Activated T-cell treated with anti-CD3 and anti-CD28 coated beads, Interleukin-2, amount 50 U/mL, for 72 hours (primary cell): ENCODE data around the gene SGMS1. TPM values are rescaled to one million over a fixed set of nuclear protein-coding genes. Genes with fewer than 3 reads are reported as not detected.

ENCODE experiments used
- ATAC-seq, 2 donors: fragments of 150-1000 bp; cut with Tn5 transposase; replicated peaks in 1 of 2; 2 replicates each; pipeline ENCODE4 v1.10.0; 2021; ENCODE audit warnings: moderate library complexity in 2 of 2, mild to moderate bottlenecking in 1 of 2
- DNase-seq, 2 donors: peaks; one replicate each; pipeline ENCODE4 v3.0.0; 2021 to 2022; ENCODE audit warnings: mixed read lengths in 1 of 2
- H3K27ac Mint-ChIP-seq: one replicate; pipeline ENCODE4 v1.8.0; 2022; ENCODE audit warnings: mild to moderate bottlenecking, moderate library complexity, mixed read lengths
- H3K27me3 Mint-ChIP-seq: one replicate; pipeline ENCODE4 v1.8.0; 2022; ENCODE audit warnings: low read depth, mixed read lengths
- H3K36me3 Mint-ChIP-seq, 2 donors: one replicate each; pipeline ENCODE4 v1.8.0; 2022; ENCODE audit warnings: mixed read lengths in 2 of 2, mild to moderate bottlenecking in 1 of 2; ENCODE audit not compliant: insufficient read depth in 2 of 2
- H3K4me1 Mint-ChIP-seq: one replicate; pipeline ENCODE4 v1.8.0; 2022; ENCODE audit warnings: low read depth, mixed read lengths
- H3K4me3 Mint-ChIP-seq, 2 donors: one replicate each; pipeline ENCODE4 v1.8.0; 2022; ENCODE audit warnings: mild to moderate bottlenecking in 2 of 2, mixed read lengths in 2 of 2, moderate library complexity in 2 of 2
- H3K9me3 Mint-ChIP-seq, 2 donors: one replicate each; pipeline ENCODE4 v1.8.0; 2022; ENCODE audit warnings: mixed read lengths in 2 of 2
- total RNA-seq, 2 donors: library from RNA; stranded (reverse); gene quantifications; one replicate each; pipeline ENCODE4 v1.2.3, GENCODE V29; 2022

Gene SGMS1
- total RNA-seq, 2 donors from 2014 or later: 8.9 to 9.7 TPM

GRCh38 chr10:50565301-50566083, 58.3 kb downstream of the SGMS1 start:
- Mint-ChIP-seq H3K27ac (no peak overlapping the region), H3K9me3 (no peaks in the 10 kb centered on the region), H3K4me1 (no peaks in the 10 kb centered on the region), H3K4me3 (no peak overlapping the region), H3K36me3 (peaks cover 0 to 3% of the 10 kb centered on the region in 2 donors), H3K27me3 (no peaks in the 10 kb centered on the region)
- ATAC-seq (no peak), DNase-seq (no peak)

GRCh38 chr10:50563906-50564305, 59.9 kb downstream of the SGMS1 start:
- no peaks in the 10 kb centered on the region for H3K27me3 Mint-ChIP-seq
- peaks cover 0 to 3% of the 10 kb centered on the region in 2 donors for H3K36me3 Mint-ChIP-seq
- DNase-seq: no peak
- no peak overlapping the region for H3K4me3 Mint-ChIP-seq
- no peak for ATAC-seq
- H3K4me1 Mint-ChIP-seq: no peaks in the 10 kb centered on the region
- no peaks in the 10 kb centered on the region for H3K9me3 Mint-ChIP-seq
- no peak overlapping the region for H3K27ac Mint-ChIP-seq

- DNase-seq: peak in 1 of 2 donors; percentile 7
- ATAC-seq: no peak
- Mint-ChIP-seq H3K4me3 (no peak overlapping the region), H3K9me3 (no peaks in the 10 kb centered on the region), H3K4me1 (no peaks in the 10 kb centered on the region), H3K36me3 (no peaks in the 10 kb centered on the region), H3K27ac (no peak overlapping the region), H3K27me3 (no peaks in the 10 kb centered on the region)
Measured at GRCh38 chr10:50561816-50562215, 61.9 kb downstream of the SGMS1 start.

GRCh38 chr10:50561266-50561665, 62.5 kb downstream of the SGMS1 start:
- Mint-ChIP-seq H3K9me3 (no peaks in the 10 kb centered on the region), H3K4me1 (no peaks in the 10 kb centered on the region), H3K4me3 (no peak overlapping the region), H3K36me3 (no peaks in the 10 kb centered on the region), H3K27me3 (no peaks in the 10 kb centered on the region), H3K27ac (no peak overlapping the region)
- DNase-seq (no peak), ATAC-seq (no peak)

- DNase-seq: no peak
- Mint-ChIP-seq H3K4me3 (no peak overlapping the region), H3K9me3 (no peaks in the 10 kb centered on the region), H3K36me3 (no peaks in the 10 kb centered on the region), H3K4me1 (no peaks in the 10 kb centered on the region), H3K27me3 (no peaks in the 10 kb centered on the region), H3K27ac (no peak overlapping the region)
- ATAC-seq: no peak
Measured at GRCh38 chr10:50560370-50560769, 63.4 kb downstream of the SGMS1 start.

- Mint-ChIP-seq H3K36me3 (no peaks in the 10 kb centered on the region), H3K27ac (no peak overlapping the region)
- no peak for ATAC-seq
Measured at GRCh38 chr10:50558371-50558770, 65.4 kb downstream of the SGMS1 start.

GRCh38 chr10:50557130-50557682, 66.5 kb downstream of the SGMS1 start:
- DNase-seq: no peak
- Mint-ChIP-seq H3K27me3 (no peaks in the 10 kb centered on the region), H3K4me1 (peaks cover 8% of the 10 kb centered on the region), H3K36me3 (no peaks in the 10 kb centered on the region), H3K4me3 (no peak overlapping the region), H3K27ac (no peak overlapping the region), H3K9me3 (no peaks in the 10 kb centered on the region)
- no peak for ATAC-seq

More at GRCh38 chr10:50558371-50558770, 65.4 kb downstream of the SGMS1 start:
- no peaks in the 10 kb centered on the region for H3K27me3 Mint-ChIP-seq
- H3K9me3 Mint-ChIP-seq: no peaks in the 10 kb centered on the region
- DNase-seq: no peak
- no peaks in the 10 kb centered on the region for H3K4me1 Mint-ChIP-seq
- H3K4me3 Mint-ChIP-seq: no peak overlapping the region

GRCh38 chr10:50556237-50557120, 67.3 kb downstream of the SGMS1 start:
- Mint-ChIP-seq H3K9me3 (no peaks in the 10 kb centered on the region), H3K4me3 (no peak overlapping the region), H3K27ac (no peak overlapping the region), H3K4me1 (peaks cover 8% of the 10 kb centered on the region), H3K27me3 (no peaks in the 10 kb centered on the region), H3K36me3 (no peaks in the 10 kb centered on the region)
- DNase-seq (no peak), ATAC-seq (no peak)

GRCh38 chr10:50554995-50555568, 68.7 kb downstream of the SGMS1 start:
- no peak overlapping the region for H3K27ac Mint-ChIP-seq
- no peaks in the 10 kb centered on the region for H3K9me3 Mint-ChIP-seq
- ATAC-seq: peak in 1 of 2 donors; percentile 32
- no peaks in the 10 kb centered on the region for H3K36me3 Mint-ChIP-seq
- H3K27me3 Mint-ChIP-seq: no peaks in the 10 kb centered on the region
- peaks cover 8% of the 10 kb centered on the region for H3K4me1 Mint-ChIP-seq
- no peak overlapping the region for H3K4me3 Mint-ChIP-seq
- no peak for DNase-seq

GRCh38 chr10:50554376-50554994, 69.3 kb downstream of the SGMS1 start:
- no peak for DNase-seq
- Mint-ChIP-seq H3K9me3 (no peaks in the 10 kb centered on the region), H3K27me3 (no peaks in the 10 kb centered on the region), H3K4me3 (no peak overlapping the region), H3K4me1 (peaks cover 8% of the 10 kb centered on the region), H3K36me3 (no peaks in the 10 kb centered on the region), H3K27ac (no peak overlapping the region)
- ATAC-seq: no peak

- DNase-seq (peak; percentile 13 to 27), ATAC-seq (peak; percentile 74 to 79)
- Mint-ChIP-seq H3K4me1 (peaks cover 18% of the 10 kb centered on the region), H3K27me3 (no peaks in the 10 kb centered on the region), H3K9me3 (peaks cover under 1 to 2% of the 10 kb centered on the region in 2 donors), H3K36me3 (peaks cover 0 to 3% of the 10 kb centered on the region in 2 donors), H3K4me3 (no peak overlapping the region), H3K27ac (no peak overlapping the region)
Measured at GRCh38 chr10:50552771-50553535, 70.8 kb downstream of the SGMS1 start.

GRCh38 chr10:50552308-50552707, 71.4 kb downstream of the SGMS1 start:
- H3K36me3 Mint-ChIP-seq: peaks cover 4 to 8% of the 10 kb centered on the region in 2 donors
- peaks cover 20% of the 10 kb centered on the region for H3K4me1 Mint-ChIP-seq
- no peak for ATAC-seq
- no peaks in the 10 kb centered on the region for H3K27me3 Mint-ChIP-seq
- H3K27ac Mint-ChIP-seq: no peak overlapping the region
- DNase-seq: no peak
- H3K4me3 Mint-ChIP-seq: no peak overlapping the region
- peaks cover 5 to 6% of the 10 kb centered on the region in 2 donors for H3K9me3 Mint-ChIP-seq
